Chondrocyte (in vitro differentiated cells): ENCODE results near the gene MAP3K5. TPM values are rescaled to one million over a fixed set of nuclear protein-coding genes. Genes with fewer than 3 reads are reported as not detected.

ENCODE experiments used
- DNase-seq: peaks from one replicate; pipeline ENCODE4 v3.0.0; 2021; ENCODE audit warnings: mixed read lengths, low spot score
- H3K27ac Mint-ChIP-seq: one replicate; pipeline ENCODE4 v1.8.0; 2021; ENCODE audit warnings: mild to moderate bottlenecking, moderate library complexity, mixed read lengths; ENCODE audit not compliant: unreplicated experiment
- H3K27me3 Mint-ChIP-seq: 2 replicates; pipeline ENCODE4 v1.8.0; 2021; ENCODE audit warnings: low read depth, mixed read lengths
- H3K36me3 Mint-ChIP-seq: 2 replicates; pipeline ENCODE4 v1.8.0; 2021; ENCODE audit warnings: low read depth, mixed read lengths
- H3K4me1 Mint-ChIP-seq: 2 replicates; pipeline ENCODE4 v1.8.0; 2021; ENCODE audit warnings: low read depth, mild to moderate bottlenecking, mixed read lengths
- H3K4me3 Mint-ChIP-seq: one replicate; pipeline ENCODE4 v1.8.0; 2021; ENCODE audit warnings: mild to moderate bottlenecking, moderate library complexity, mixed read lengths; ENCODE audit not compliant: unreplicated experiment
- H3K9me3 Mint-ChIP-seq: 2 replicates; pipeline ENCODE4 v1.8.0; 2021; ENCODE audit warnings: low read depth, mixed read lengths
- CTCF ChIP-seq: fragments of 200-600 bp; sonication (generic); IDR thresholded peaks from 2 replicates; pipeline ENCODE4 v1.5.0; 2021; ENCODE audit warnings: antibody characterized with exemption, mild to moderate bottlenecking, moderate library complexity
- total RNA-seq: library from RNA; stranded (reverse); gene quantifications from 3 replicates; pipeline ENCODE4 v1.2.1, GENCODE V29; 2021

MAP3K5 gene
- total RNA-seq, 1 donor from 2014 or later: 4.6 TPM

- Mint-ChIP-seq H3K27me3 (peaks cover 7% of the 10 kb centered on the region), H3K4me3 (no peak overlapping the region), H3K36me3 (no peaks in the 10 kb centered on the region), H3K9me3 (no peaks in the 10 kb centered on the region), H3K4me1 (no peaks in the 10 kb centered on the region), H3K27ac (no peak overlapping the region)
- no peak for DNase-seq
- TF ChIP-seq CTCF: no peak
Observed at GRCh38 chr6:136514591-136514990, 277.7 kb downstream of the MAP3K5 start.

DNA sequence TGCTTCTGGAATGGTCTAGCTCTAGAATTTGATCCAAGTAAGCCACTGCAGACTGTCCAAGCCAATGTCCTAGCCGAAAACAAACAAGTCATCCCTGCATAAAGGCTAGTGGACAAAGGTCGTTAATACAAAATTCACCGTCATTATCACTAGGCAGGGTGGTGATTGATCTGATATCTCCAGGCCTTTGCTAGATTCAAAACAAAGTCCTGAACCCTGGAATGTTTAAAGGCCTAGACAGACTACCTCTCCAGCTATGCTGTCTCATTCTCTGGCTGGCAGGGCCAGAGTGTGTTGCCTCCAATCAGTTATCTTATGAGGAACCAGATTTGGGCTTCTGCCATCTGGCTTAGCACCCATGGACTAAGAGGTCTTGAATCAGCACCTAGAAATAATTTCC, 280.4 kb downstream of the MAP3K5 start:
- Mint-ChIP-seq H3K36me3 (no peaks in the 10 kb centered on the region), H3K27ac (no peak overlapping the region), H3K4me1 (no peaks in the 10 kb centered on the region), H3K4me3 (no peak overlapping the region), H3K27me3 (peaks cover 3% of the 10 kb centered on the region), H3K9me3 (no peaks in the 10 kb centered on the region)
- DNase-seq: no peak
- TF ChIP-seq CTCF: no peak

- no peaks in the 10 kb centered on the region for H3K4me1 Mint-ChIP-seq
- H3K36me3 Mint-ChIP-seq: no peaks in the 10 kb centered on the region
- H3K9me3 Mint-ChIP-seq: no peaks in the 10 kb centered on the region
- no peak for TF ChIP-seq CTCF
- H3K4me3 Mint-ChIP-seq: no peak overlapping the region
- H3K27me3 Mint-ChIP-seq: peaks cover 7% of the 10 kb centered on the region
- H3K27ac Mint-ChIP-seq: no peak overlapping the region
- DNase-seq: no peak
Observed at GRCh38 chr6:136511397-136511796, 280.9 kb downstream of the MAP3K5 start.

- Mint-ChIP-seq H3K27me3 (peaks cover 5% of the 10 kb centered on the region), H3K4me1 (no peaks in the 10 kb centered on the region)
Observed at GRCh38 chr6:136510782-136511181, 281.5 kb downstream of the MAP3K5 start.

DNA sequence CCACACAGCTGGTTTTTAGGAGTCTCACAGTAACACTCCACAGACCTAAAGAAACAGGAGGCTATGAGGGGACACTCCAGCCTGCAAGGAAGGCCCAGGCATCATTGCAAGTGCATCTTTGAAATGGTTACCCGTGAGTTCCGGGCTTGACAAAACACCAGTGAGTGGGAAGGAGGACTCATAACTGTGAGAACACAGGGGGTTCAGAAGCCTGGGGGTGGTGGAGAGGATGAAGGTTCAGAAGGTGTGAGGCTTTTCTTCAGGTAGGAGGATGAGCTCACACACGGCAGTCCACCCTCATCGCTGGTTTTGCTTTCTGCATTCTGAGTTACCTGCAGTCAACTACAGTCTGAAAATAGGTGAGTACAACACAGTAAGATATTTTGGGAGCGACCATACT, 282.0 kb downstream of the MAP3K5 start:
- no peak for TF ChIP-seq CTCF
- no peaks in the 10 kb centered on the region for H3K4me1 Mint-ChIP-seq
- peaks cover 5% of the 10 kb centered on the region for H3K27me3 Mint-ChIP-seq
- no peaks in the 10 kb centered on the region for H3K36me3 Mint-ChIP-seq
- no peak overlapping the region for H3K4me3 Mint-ChIP-seq
- H3K27ac Mint-ChIP-seq: no peak overlapping the region
- no peak for DNase-seq
- H3K9me3 Mint-ChIP-seq: no peaks in the 10 kb centered on the region

More at GRCh38 chr6:136510782-136511181, 281.5 kb downstream of the MAP3K5 start:
- no peak for DNase-seq
- TF ChIP-seq CTCF: no peak
- H3K36me3 Mint-ChIP-seq: no peaks in the 10 kb centered on the region
- no peaks in the 10 kb centered on the region for H3K9me3 Mint-ChIP-seq
- H3K4me3 Mint-ChIP-seq: no peak overlapping the region
- no peak overlapping the region for H3K27ac Mint-ChIP-seq
